ENCODE measurements around the gene SMAD6. TPM values are rescaled to one million over a fixed set of nuclear protein-coding genes. Genes with fewer than 3 reads are reported as not detected.

Gene SMAD6
- total RNA-seq, 4 donors from 2014 or later = 1.7 to 6.3 (median 3.8) TPM

DNA sequence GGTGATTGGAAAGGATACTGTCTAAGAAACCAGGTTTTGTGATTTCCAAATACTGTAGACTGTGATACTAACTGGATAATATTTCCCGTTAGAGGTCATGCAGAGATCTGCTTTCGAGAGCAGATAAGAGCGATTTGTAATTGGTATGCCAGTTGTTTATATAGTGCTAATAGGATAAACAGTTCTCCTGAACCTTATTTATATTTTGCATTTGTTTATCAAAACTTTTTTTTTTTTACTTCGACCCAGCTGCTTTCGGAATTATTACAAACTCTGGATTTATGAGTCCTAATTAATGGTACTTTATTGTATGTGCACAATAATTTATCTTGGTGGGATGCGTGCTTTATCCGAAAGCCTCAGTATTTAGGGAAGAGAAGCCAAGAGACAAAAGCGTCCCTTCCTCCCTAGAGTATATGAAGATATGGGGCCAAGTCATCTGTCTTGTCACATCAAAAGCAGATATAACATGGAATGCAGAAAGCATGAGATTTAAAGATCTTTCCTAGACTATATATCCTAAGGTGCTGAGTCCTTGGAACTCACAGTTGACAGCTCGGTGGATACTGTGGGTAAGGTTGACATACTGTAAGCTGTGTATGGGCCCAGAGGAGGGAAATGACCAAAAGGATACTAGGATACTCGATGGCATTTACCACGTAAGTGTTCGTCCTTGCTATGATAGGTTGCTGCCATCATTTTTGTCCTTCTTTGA is 62.2 kb downstream of the SMAD6 start:
- H3K27ac ChIP-seq = peak overlapping the region; percentile 51 to 76 (median 66)
- H3K9me3 ChIP-seq = no peaks in the 10 kb centered on the region
- peaks cover 0 to 37% (median 0%) of the 10 kb centered on the region in 4 donors for H3K27me3 ChIP-seq
- H3K36me3 ChIP-seq = no peaks in the 10 kb centered on the region
- WGBS, 2 donors = 71 to 77% methylated on average over 12 of the region's 12 CpGs
- TF ChIP-seq, protein P1, sequence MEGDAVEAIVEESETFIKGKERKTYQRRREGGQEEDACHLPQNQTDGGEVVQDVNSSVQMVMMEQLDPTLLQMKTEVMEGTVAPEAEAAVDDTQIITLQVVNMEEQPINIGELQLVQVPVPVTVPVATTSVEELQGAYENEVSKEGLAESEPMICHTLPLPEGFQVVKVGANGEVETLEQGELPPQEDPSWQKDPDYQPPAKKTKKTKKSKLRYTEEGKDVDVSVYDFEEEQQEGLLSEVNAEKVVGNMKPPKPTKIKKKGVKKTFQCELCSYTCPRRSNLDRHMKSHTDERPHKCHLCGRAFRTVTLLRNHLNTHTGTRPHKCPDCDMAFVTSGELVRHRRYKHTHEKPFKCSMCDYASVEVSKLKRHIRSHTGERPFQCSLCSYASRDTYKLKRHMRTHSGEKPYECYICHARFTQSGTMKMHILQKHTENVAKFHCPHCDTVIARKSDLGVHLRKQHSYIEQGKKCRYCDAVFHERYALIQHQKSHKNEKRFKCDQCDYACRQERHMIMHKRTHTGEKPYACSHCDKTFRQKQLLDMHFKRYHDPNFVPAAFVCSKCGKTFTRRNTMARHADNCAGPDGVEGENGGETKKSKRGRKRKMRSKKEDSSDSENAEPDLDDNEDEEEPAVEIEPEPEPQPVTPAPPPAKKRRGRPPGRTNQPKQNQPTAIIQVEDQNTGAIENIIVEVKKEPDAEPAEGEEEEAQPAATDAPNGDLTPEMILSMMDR (IDR thresholded peaks at IDR 0.05) = no peak
- no peak for TF ChIP-seq POLR2A (IDR thresholded peaks at IDR 0.05)
- intact Hi-C loops (cut with DNase I) = no loop called here
- DNase-seq = no peak
- H3K4me3 ChIP-seq = no peak overlapping the region
- peaks cover 15 to 70% (median 43%) of the 10 kb centered on the region in 3 donors for H3K4me1 ChIP-seq

DNA sequence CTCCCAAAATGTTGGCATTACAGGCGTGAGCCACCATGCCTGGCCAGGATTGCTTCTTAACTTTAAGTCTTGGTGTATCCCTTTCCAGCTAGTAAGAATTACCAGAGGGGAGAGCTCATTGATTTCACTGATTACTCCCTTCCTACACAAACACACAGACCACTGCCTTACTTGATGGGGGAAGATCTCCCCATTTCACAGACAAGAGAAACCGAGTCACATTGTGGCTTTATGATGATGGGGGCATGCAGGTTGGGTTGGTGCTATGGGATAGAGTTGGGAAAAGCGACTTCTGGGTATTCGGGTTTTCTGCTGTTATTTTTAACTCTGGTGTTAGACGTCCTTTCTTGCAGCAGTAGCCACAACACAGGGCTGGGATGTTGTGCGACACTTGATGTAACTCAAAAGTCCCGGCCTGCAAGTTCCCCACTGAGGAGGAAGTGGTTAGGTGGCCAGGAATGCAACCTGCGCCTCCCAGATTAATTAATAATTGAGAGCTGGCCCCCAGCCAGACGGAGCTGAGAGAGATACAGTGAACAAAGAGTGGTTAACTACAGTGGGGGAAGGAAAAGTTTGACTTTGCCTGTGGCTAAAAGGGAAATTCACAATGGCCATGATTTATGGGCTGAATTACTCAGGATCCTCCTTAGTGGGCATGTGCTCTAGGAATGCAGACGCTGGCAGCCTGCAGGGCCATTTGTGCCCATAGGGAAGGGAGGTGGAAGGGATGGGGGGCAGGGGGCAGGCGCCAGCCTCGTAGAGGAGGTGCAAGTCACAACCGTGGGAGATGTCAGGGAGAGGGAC is 63.6 kb downstream of the SMAD6 start:
- WGBS, 2 donors = 15 to 25% methylated on average over 11 to 12 of the region's 13 CpGs
- Histone ChIP-seq H3K27me3 (peaks cover 0 to 37% (median 0%) of the 10 kb centered on the region in 4 donors), H3K36me3 (no peaks in the 10 kb centered on the region), H3K27ac (peak overlapping the region in 1 of 4 donors; percentile 7), H3K4me3 (no peak overlapping the region), H3K9me3 (no peaks in the 10 kb centered on the region), H3K4me1 (peaks cover 15 to 66% (median 41%) of the 10 kb centered on the region in 3 donors)
- TF ChIP-seq POLR2A (IDR thresholded peaks at IDR 0.05) = no peak
- intact Hi-C loops (cut with DNase I) = no loop called here
- DNase-seq = no peak

DNA sequence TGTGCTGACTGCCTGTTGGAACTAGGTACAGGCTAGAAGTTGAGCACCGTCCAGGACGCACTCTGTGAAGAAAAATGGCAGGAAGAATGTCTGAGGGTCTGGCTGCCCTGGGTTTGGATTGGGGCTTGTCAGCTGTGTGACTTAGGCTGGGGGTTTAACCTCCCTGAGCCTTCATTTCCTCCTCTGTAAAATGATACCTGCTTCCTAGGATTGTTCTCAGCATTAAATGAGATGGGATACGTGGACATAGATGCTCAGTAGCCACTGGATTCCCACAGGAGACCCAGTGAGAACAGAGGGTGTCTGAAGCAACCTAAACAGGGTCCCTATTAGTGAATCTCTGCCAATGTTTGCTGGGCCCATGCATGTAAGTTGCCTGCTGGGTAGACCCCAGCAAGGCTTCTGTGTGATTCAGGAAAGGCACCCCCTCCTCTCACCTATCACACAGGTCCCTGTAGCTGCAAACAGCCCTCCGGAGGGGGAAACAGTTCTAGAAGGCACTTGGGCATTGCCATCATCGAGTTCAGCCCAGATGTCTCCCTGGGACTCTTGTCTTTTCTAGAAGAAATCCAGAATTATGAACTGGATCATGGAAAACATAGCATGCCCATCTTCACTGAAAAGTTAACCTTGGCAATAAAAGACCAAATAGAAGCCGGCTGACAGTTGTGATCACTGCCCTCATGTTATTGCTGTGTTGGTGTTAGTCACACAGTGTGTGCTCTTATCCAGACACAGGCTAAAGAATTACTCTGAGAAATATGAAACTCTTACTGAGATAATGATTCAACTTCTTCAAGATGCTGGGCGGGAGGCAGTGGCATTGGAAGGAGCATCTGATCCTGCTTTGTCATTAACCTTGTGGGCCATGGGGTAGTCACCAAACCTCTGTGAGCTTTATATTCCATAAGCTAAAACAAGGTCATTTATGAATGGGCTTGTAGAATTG is 64.5 kb downstream of the SMAD6 start:
- peaks cover 15 to 58% (median 33%) of the 10 kb centered on the region in 3 donors for H3K4me1 ChIP-seq
- no peaks in the 10 kb centered on the region for H3K9me3 ChIP-seq
- H3K27me3 ChIP-seq = peaks cover 0 to 37% (median 0%) of the 10 kb centered on the region in 4 donors
- 63 to 64% methylated on average over 6 of the region's 7 CpGs for WGBS, 2 donors
- intact Hi-C loops (cut with DNase I) = no loop called here
- TF ChIP-seq, protein P1 (IDR thresholded peaks at IDR 0.05) = no peak
- TF ChIP-seq POLR2A (IDR thresholded peaks at IDR 0.05) = no peak
- no peak for DNase-seq
- H3K36me3 ChIP-seq = no peaks in the 10 kb centered on the region
- peak overlapping the region in 1 of 4 donors; percentile 7 for H3K27ac ChIP-seq
- no peak overlapping the region for H3K4me3 ChIP-seq

DNA sequence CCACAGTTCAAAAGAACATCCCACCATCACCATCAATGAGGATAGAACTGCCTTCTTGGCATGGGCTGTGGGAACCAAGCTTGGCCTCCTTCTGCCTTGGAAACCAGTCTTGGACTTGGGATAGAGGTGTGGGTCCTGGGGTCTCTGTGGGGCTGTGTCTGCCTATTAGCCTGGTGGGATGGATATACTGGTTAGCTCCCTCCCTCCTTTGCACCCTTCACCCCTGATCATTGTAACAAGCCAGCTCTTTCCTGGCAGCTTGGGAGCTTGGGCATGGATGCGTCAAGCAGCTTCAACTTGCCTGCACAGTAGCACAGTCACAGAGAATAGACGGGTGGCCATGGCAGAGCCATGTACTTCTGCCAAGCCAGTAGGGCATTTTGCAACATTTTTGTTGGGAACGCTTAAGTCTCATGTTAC is 65.2 kb downstream of the SMAD6 start:
- intact Hi-C loops (cut with DNase I) = no loop called here
- DNase-seq = no peak
- H3K27ac ChIP-seq = no peak overlapping the region
- peaks cover 15 to 51% (median 26%) of the 10 kb centered on the region in 3 donors for H3K4me1 ChIP-seq
- no peaks in the 10 kb centered on the region for H3K36me3 ChIP-seq
- TF ChIP-seq POLR2A (IDR thresholded peaks at IDR 0.05) = no peak
- TF ChIP-seq, protein P1 (IDR thresholded peaks at IDR 0.05) = no peak
- peaks cover 0 to 35% (median 0%) of the 10 kb centered on the region in 4 donors for H3K27me3 ChIP-seq
- WGBS, 2 donors = 79 to 81% methylated on average over 3 of the region's 3 CpGs
- H3K9me3 ChIP-seq = no peaks in the 10 kb centered on the region
- no peak overlapping the region for H3K4me3 ChIP-seq

DNA sequence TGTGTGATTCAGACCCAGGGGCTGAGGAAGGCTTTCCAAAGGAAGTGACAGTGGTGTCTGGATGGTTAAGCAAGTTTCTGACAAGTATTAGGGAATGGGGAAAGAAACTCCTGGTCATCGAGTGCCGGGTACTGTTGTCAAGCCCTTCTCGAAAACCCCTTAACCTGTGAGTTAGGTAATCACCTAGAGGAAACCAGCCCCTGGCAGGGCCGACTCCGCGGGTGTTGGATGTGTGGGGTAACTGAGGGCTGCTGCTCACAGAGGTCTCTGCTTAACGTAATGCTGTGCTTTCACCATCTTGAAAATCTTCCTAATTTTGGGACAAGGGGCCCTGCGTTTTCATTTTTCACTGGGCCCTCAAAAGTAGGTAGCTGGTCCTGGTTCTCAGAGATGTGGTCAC is 67.0 kb downstream of the SMAD6 start:
- WGBS, 2 donors = 87 to 92% methylated on average over 8 of the region's 8 CpGs
- TF ChIP-seq POLR2A (IDR thresholded peaks at IDR 0.05) = no peak
- TF ChIP-seq, protein P1 (IDR thresholded peaks at IDR 0.05) = no peak
- Histone ChIP-seq H3K4me1 (peaks cover under 1 to 49% (median 22%) of the 10 kb centered on the region in 3 donors), H3K27ac (no peak overlapping the region), H3K27me3 (peaks cover 0 to 18% (median 0%) of the 10 kb centered on the region in 4 donors), H3K4me3 (no peak overlapping the region), H3K36me3 (no peaks in the 10 kb centered on the region), H3K9me3 (no peaks in the 10 kb centered on the region)
- DNase-seq = no peak
- intact Hi-C loops (cut with DNase I) = no loop called here
